OCI-LY1 (cell line): ENCODE results near the gene GRID2.

Experiments
- H2AFZ ChIP-seq: fragments of 200-600 bp; sonication (generic), shearing (Covaris generic); 2 replicates; pipeline ENCODE4 v1.6.0; 2014; ENCODE audit warnings: antibody characterized with exemption, mild to moderate bottlenecking, low read length
- H3F3A ChIP-seq: fragments of 200-600 bp; sonication (generic), shearing (Covaris generic); 2 replicates; pipeline ENCODE4 v1.6.0; 2014; ENCODE audit warnings: mild to moderate bottlenecking, antibody characterized with exemption, low read length, moderate library complexity; ENCODE audit not compliant: insufficient read depth
- H3K27ac ChIP-seq: fragments of 200-600 bp; sonication (generic); 2 replicates; pipeline ENCODE4 v1.5.1; 2014; ENCODE audit warnings: low read length, mixed run types, mild to moderate bottlenecking, low read depth; ENCODE audit not compliant: poor library complexity, severe bottlenecking
- H3K27me3 ChIP-seq: fragments of 200-600 bp; sonication (generic); 2 replicates; pipeline ENCODE4 v1.6.0; 2014; ENCODE audit warnings: antibody characterized with exemption, mild to moderate bottlenecking, low read length, moderate library complexity; ENCODE audit not compliant: insufficient read depth
- H3K36me3 ChIP-seq: fragments of 200-600 bp; sonication (generic); 2 replicates; pipeline ENCODE4 v1.6.1; 2014; ENCODE audit warnings: mild to moderate bottlenecking, antibody characterized with exemption, low read length, moderate library complexity, mixed read lengths; ENCODE audit not compliant: insufficient read depth
- H3K4me1 ChIP-seq: fragments of 200-600 bp; sonication (generic); 2 replicates; pipeline ENCODE4 v1.5.1; 2014; ENCODE audit warnings: mild to moderate bottlenecking, low read length, moderate library complexity; ENCODE audit not compliant: insufficient read depth, severe bottlenecking
- H3K4me2 ChIP-seq: fragments of 200-600 bp; sonication (generic), shearing (Covaris generic); 2 replicates; pipeline ENCODE4 v1.6.1; 2014; ENCODE audit warnings: low read length
- H3K4me3 ChIP-seq: fragments of 200-600 bp; sonication (generic); 2 replicates; pipeline ENCODE4 v1.5.1; 2014; ENCODE audit warnings: low read length, low read depth, mild to moderate bottlenecking, mixed read lengths; ENCODE audit not compliant: poor library complexity, severe bottlenecking
- H3K79me2 ChIP-seq: fragments of 200-600 bp; shearing (Covaris generic); 2 replicates; pipeline ENCODE4 v1.6.1; 2016; ENCODE audit warnings: mixed run types, low read length, mixed read lengths; ENCODE audit not compliant: insufficient read depth
- H3K9ac ChIP-seq: fragments of 200-600 bp; sonication (generic), shearing (Covaris generic); 2 replicates; pipeline ENCODE4 v1.6.1; 2014; ENCODE audit warnings: mild to moderate bottlenecking, low read length, mixed read lengths
- H3K9me2 ChIP-seq: fragments of 200-600 bp; sonication (generic), shearing (Covaris generic); 2 replicates; pipeline ENCODE4 v1.6.1; 2014; ENCODE audit warnings: low read depth, mild to moderate bottlenecking, low read length, mixed read lengths
- H3K9me3 ChIP-seq: fragments of 200-600 bp; shearing (Covaris generic); 2 replicates; pipeline ENCODE4 v1.6.1; 2014; ENCODE audit warnings: low read length, mixed read lengths
- H4K20me1 ChIP-seq: fragments of 200-600 bp; sonication (generic), shearing (Covaris generic); 2 replicates; pipeline ENCODE4 v1.6.0; 2016; ENCODE audit warnings: mild to moderate bottlenecking, low read length; ENCODE audit not compliant: insufficient read depth
- EZH2 ChIP-seq: fragments of 200-600 bp; sonication (generic), shearing (Covaris generic); IDR thresholded peaks from 2 replicates; pipeline ENCODE4 v1.8.0; 2017; ENCODE audit warnings: borderline replicate concordance, mixed run types, mild to moderate bottlenecking, antibody characterized with exemption, low read length, moderate library complexity, mixed read lengths
- TF ChIP-seq, protein P1 (sequence below): fragments of 200-600 bp; sonication (generic), shearing (Covaris generic); IDR thresholded peaks from 2 replicates; pipeline ENCODE4 v1.5.1; 2017; ENCODE audit warnings: mild to moderate bottlenecking, antibody characterized with exemption, low read length, moderate library complexity, mixed read lengths

The GRID2 gene

DNA sequence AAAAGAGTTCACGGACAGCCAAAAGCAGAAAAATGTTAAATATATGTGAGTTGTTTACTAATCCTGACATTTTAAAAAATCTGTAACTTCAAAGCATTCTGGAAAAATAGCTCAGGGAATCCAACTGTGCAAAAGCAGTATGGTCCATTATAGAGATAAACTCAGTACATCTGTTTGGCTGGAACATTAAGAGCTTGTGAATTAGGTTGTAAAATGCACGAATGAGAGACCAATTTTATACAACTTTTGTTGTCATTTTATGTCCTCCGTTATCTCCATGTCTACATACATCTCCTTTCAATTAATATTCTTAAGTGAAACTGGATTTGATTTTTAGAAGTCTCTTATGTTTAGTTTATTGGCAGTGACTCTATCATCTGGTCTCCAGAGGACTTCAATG lies 1157.8 kb downstream of the GRID2 start:
- Histone ChIP-seq H2AFZ (no peak overlapping the region), H3K9me3 (no peaks in the 10 kb centered on the region), H3K27me3 (no peaks in the 10 kb centered on the region), H3K4me1 (no peaks in the 10 kb centered on the region), H3K9me2 (no peaks in the 10 kb centered on the region), H3K4me2 (no peak overlapping the region), H3K9ac (no peak overlapping the region), H3F3A (no peaks in the 10 kb centered on the region), H3K4me3 (no peak overlapping the region), H3K36me3 (no peaks in the 10 kb centered on the region), H3K79me2 (no peaks in the 10 kb centered on the region), H4K20me1 (no peaks in the 10 kb centered on the region), H3K27ac (no peak overlapping the region)
- TF ChIP-seq EZH2, result no peak
- TF ChIP-seq, protein P1, sequence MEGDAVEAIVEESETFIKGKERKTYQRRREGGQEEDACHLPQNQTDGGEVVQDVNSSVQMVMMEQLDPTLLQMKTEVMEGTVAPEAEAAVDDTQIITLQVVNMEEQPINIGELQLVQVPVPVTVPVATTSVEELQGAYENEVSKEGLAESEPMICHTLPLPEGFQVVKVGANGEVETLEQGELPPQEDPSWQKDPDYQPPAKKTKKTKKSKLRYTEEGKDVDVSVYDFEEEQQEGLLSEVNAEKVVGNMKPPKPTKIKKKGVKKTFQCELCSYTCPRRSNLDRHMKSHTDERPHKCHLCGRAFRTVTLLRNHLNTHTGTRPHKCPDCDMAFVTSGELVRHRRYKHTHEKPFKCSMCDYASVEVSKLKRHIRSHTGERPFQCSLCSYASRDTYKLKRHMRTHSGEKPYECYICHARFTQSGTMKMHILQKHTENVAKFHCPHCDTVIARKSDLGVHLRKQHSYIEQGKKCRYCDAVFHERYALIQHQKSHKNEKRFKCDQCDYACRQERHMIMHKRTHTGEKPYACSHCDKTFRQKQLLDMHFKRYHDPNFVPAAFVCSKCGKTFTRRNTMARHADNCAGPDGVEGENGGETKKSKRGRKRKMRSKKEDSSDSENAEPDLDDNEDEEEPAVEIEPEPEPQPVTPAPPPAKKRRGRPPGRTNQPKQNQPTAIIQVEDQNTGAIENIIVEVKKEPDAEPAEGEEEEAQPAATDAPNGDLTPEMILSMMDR, result no peak

DNA sequence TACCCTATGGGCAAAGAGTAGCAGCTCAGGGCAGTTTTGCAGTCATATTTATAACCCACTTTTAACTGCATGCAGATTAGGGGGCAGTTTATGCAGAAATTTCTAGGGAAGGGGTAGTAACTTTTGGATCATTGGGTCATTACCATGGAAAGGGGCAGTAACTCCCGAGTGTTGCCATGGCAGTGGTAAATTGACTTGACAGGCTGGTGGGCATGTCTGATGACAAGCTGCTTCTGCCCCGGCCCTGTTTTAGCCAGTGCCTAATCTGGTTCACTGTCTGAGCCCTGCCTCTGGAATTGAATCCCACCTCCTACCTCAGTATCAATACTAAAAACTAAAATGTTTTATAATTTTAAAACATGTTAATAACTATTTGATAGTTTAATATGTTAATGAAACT lies 1162.7 kb downstream of the GRID2 start:
- Histone ChIP-seq H3K9ac (no peak overlapping the region), H3K27ac (no peak overlapping the region), H3K9me2 (no peaks in the 10 kb centered on the region), H3K4me2 (no peak overlapping the region), H2AFZ (no peak overlapping the region), H3K79me2 (no peaks in the 10 kb centered on the region), H3K9me3 (no peaks in the 10 kb centered on the region), H3K4me3 (no peak overlapping the region), H3K36me3 (no peaks in the 10 kb centered on the region), H4K20me1 (no peaks in the 10 kb centered on the region), H3K4me1 (no peaks in the 10 kb centered on the region), H3K27me3 (no peaks in the 10 kb centered on the region), H3F3A (no peaks in the 10 kb centered on the region)
- no peak for TF ChIP-seq EZH2
- TF ChIP-seq, protein P1, result no peak

DNA sequence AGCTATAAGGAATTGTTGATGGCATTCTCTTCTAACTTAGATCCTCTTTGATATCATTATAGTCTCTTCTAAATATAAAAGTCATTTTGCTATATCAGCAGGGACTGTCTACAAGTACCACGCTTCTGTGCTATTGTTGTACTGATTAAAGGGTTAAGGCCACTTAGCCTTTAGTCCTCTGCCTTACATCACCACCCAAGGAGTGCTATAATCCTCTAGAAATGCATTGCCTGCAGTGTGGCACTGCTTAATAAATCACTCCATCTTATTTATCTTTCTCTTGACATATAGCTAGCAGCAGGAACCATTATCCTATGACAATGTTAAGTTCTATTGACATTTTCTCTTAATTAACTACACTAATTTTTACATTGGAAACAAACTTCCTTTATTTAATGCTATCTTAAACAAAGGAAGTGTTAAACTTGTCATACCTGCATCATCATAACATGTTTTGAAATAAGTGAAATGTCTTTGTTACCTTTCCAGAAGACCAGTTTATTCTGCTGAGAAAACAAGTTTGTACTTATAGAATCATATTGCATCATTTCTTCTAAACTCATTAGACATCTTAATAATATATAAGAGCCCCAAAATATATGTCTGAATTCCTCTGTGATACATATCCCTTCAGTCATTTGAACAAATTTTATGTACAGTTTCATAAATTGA lies 1163.9 kb downstream of the GRID2 start:
- H3F3A ChIP-seq, result no peaks in the 10 kb centered on the region
- H4K20me1 ChIP-seq, result no peaks in the 10 kb centered on the region
- H3K79me2 ChIP-seq, result no peaks in the 10 kb centered on the region
- no peaks in the 10 kb centered on the region for H3K27me3 ChIP-seq
- no peaks in the 10 kb centered on the region for H3K9me3 ChIP-seq
- TF ChIP-seq, protein P1, result no peak
- no peak for TF ChIP-seq EZH2
- H3K4me1 ChIP-seq, result no peaks in the 10 kb centered on the region
- no peaks in the 10 kb centered on the region for H3K36me3 ChIP-seq
- no peak overlapping the region for H3K4me3 ChIP-seq
- H3K9me2 ChIP-seq, result no peaks in the 10 kb centered on the region
- no peak overlapping the region for H3K27ac ChIP-seq
- no peak overlapping the region for H3K9ac ChIP-seq
- H2AFZ ChIP-seq, result no peak overlapping the region
- H3K4me2 ChIP-seq, result no peak overlapping the region
